Keratinocyte (primary cell): Measurements from ENCODE around the gene MTA1. TPM values are rescaled to one million over a fixed set of nuclear protein-coding genes. Genes with fewer than 3 reads are reported as not detected.

Experiments used
- DNase-seq: peaks from one replicate; pipeline ENCODE4 v3.0.0-alpha.2; 2011; ENCODE audit warnings: low read depth, missing footprints, low spot score
- FAIRE-seq: peaks from 2 replicates; lab custom pipeline; 2011; peaks lifted over from hg19 to GRCh38; lab: Jason Lieb, UNC
- H2AFZ ChIP-seq: 2 replicates; pipeline ENCODE4 v1.6.0; 2012; ENCODE audit warnings: low read length, control low read depth, inconsistent platforms; ENCODE audit not compliant: control insufficient read depth
- H3K27ac ChIP-seq: 2 replicates; pipeline ENCODE4 v1.5.1; 2011; ENCODE audit warnings: low read length; ENCODE audit not compliant: control insufficient read depth, insufficient read depth
- H3K27me3 ChIP-seq: 3 replicates; pipeline ENCODE4 v1.6.0; 2011; ENCODE audit warnings: low read length; ENCODE audit not compliant: control insufficient read depth, insufficient read depth; ENCODE audit errors: extremely low read depth
- H3K36me3 ChIP-seq, 2 experiments: 2 replicates in 1 of 2; 3 replicates in 1 of 2; pipeline ENCODE4 v1.5.1; 2011; ENCODE audit warnings: low read length in 2 of 2, mild to moderate bottlenecking in 1 of 2; ENCODE audit not compliant: control insufficient read depth in 2 of 2, insufficient read depth in 2 of 2; ENCODE audit errors: extremely low read depth in 1 of 2
- H3K4me1 ChIP-seq: 3 replicates; pipeline ENCODE4 v1.5.1; 2011; ENCODE audit warnings: low read length; ENCODE audit not compliant: control insufficient read depth, insufficient read depth; ENCODE audit errors: extremely low read depth
- H3K4me2 ChIP-seq: 3 replicates; pipeline ENCODE4 v1.6.0; 2011; ENCODE audit warnings: low read depth, low read length; ENCODE audit not compliant: control insufficient read depth, insufficient read depth; ENCODE audit errors: extremely low read depth
- H3K4me3 ChIP-seq, 3 experiments: fragments of 200-600 bp in 1 of 3; sonication (generic) in 1 of 3; 2 replicates in 2 of 3; 3 replicates in 1 of 3; pipeline ENCODE4 v1.5.1; 2011 to 2016; ENCODE audit warnings: low read length in 3 of 3, mild to moderate bottlenecking in 3 of 3, control low read depth in 2 of 3, inconsistent platforms in 1 of 3, low read depth in 1 of 3, mixed read lengths in 1 of 3, mixed run types in 1 of 3, moderate library complexity in 1 of 3; ENCODE audit not compliant: control insufficient read depth in 2 of 3, insufficient read depth in 2 of 3; ENCODE audit errors: extremely low read depth in 1 of 3
- H3K79me2 ChIP-seq: 2 replicates; pipeline ENCODE4 v1.6.0; 2012; ENCODE audit warnings: low read length; ENCODE audit not compliant: control insufficient read depth, insufficient read depth
- H3K9ac ChIP-seq: 3 replicates; pipeline ENCODE4 v1.6.0; 2011; ENCODE audit warnings: low read length; ENCODE audit not compliant: control insufficient read depth, insufficient read depth; ENCODE audit errors: extremely low read depth
- H3K9me1 ChIP-seq: 3 replicates; pipeline ENCODE4 v1.6.0; 2011; ENCODE audit warnings: low read length; ENCODE audit not compliant: control insufficient read depth, insufficient read depth; ENCODE audit errors: extremely low read depth
- H3K9me3 ChIP-seq: 2 replicates; pipeline ENCODE4 v1.5.1; 2012; ENCODE audit warnings: low read depth, low read length; ENCODE audit not compliant: control insufficient read depth
- H4K20me1 ChIP-seq: 3 replicates; pipeline ENCODE4 v1.6.0; 2011; ENCODE audit warnings: low read length; ENCODE audit not compliant: control insufficient read depth, insufficient read depth; ENCODE audit errors: extremely low read depth
- EZH2 ChIP-seq: IDR thresholded peaks from one replicate; pipeline ENCODE4 v1.6.1; 2012; ENCODE audit warnings: inconsistent platforms, mild to moderate bottlenecking, low read length, moderate library complexity
- dilution Hi-C: fragments of 300-500 bp; cut with MboI; formaldehyde crosslinking; loops from one replicate; pipeline ENCODE4 v1.7.0; 2020; ENCODE audit warnings: low sequenced_read_pairs; ENCODE audit not compliant: extremely low pct_ligation_motif_present
- polyA plus RNA-seq, 5 experiments: library from polyadenylated mRNA; depleted of rRNA in 3 of 5; stranded (reverse) in 3 of 5; stranded (forward) in 1 of 5; unstranded in 1 of 5; fragments of >200 nt; gene quantifications; 1 replicate in 1 of 5; 2 replicates in 3 of 5; 3 replicates in 1 of 5; pipeline versions ENCODE4 v1.2.1 to v1.2.3, GENCODE V29; 2011 to 2012; ENCODE audit warnings: missing spikeins in 2 of 5, low read depth in 1 of 5, low replicate concordance in 1 of 5
- TF ChIP-seq, protein P1 (sequence below), 3 experiments: IDR thresholded peaks in 1 of 3; conservative IDR thresholded peaks in 1 of 3; optimal IDR thresholded peaks in 1 of 3; 2 replicates in 2 of 3; 3 replicates in 1 of 3; pipeline versions ENCODE3 to v1.5.1; 2011; ENCODE audit warnings: low read length in 3 of 3, mild to moderate bottlenecking in 3 of 3, moderate library complexity in 2 of 3, control low read depth in 1 of 3, inconsistent platforms in 1 of 3; ENCODE audit not compliant: insufficient read depth in 2 of 3; ENCODE audit errors: extremely low read depth in 1 of 3

Gene MTA1
- polyA plus RNA-seq, 1 donor (not counting 4 experiments of a cell fraction or from before 2014, with no cell fraction given): 33.6 TPM

DNA sequence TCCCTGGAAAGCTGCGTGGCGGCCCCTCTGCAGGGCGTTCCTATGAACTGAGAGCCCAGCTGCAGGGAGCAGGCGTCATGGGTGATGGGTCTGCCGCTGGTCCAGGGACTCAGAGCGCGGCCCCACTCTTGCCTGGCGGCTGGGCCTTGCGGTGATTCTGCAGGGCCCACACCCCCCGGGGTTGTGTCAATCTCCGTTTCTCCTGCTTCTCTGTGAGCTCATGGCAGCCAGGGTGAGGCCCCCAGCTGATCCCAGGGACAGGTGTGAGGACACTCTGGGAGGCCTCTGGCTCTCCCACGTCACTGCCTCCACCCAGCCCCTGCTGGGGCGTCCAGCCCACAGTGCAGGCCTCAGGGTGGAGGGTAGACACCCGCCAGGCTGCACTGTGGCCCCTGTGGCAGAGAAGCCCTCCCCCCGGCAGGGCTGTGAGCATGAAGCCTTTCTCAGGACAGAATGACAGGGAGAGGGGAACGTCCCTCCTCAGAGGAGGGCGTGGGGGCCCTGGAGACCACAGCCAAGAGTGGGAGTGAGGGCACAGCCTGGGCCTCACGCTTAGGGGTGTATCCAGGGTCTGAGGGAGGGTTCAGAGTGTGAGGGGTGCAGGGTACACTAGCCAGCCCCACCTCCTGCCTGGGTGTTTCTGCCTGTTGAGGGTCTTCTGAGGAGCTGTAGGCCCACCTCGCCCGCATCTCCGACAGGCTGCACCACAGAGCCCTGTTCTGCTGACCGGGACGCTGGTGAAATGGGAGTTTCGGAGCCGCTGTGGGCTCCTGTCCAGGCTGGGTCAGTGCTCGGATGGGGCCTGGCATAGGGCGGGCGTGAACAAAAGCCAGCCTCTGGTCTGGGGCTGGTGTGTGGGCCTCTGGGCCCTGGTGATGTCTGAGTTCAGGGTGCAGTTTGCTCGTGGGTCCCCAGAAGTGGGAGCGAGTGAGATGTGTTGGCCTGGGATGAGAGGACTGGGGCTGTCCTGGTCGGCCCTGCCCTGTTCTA lies 28.3 kb downstream of the MTA1 start:
- Histone ChIP-seq H3K9me3 (no peaks in the 10 kb centered on the region), H3K4me1 (no peaks in the 10 kb centered on the region), H3K79me2 (peaks cover 15% of the 10 kb centered on the region), H3K27me3 (no peaks in the 10 kb centered on the region), H4K20me1 (peaks cover 2% of the 10 kb centered on the region), H3K9me1 (no peaks in the 10 kb centered on the region), H3K9ac (no peak overlapping the region), H2AFZ (no peak overlapping the region), H3K36me3 (peaks cover 16 to 27% of the 10 kb centered on the region in 2 experiments), H3K4me3 (no peak overlapping the region), H3K27ac (no peak overlapping the region), H3K4me2 (no peak overlapping the region)
- DNase-seq (no peak), FAIRE-seq (no peak)
- no peak for TF ChIP-seq EZH2
- TF ChIP-seq, protein P1, sequence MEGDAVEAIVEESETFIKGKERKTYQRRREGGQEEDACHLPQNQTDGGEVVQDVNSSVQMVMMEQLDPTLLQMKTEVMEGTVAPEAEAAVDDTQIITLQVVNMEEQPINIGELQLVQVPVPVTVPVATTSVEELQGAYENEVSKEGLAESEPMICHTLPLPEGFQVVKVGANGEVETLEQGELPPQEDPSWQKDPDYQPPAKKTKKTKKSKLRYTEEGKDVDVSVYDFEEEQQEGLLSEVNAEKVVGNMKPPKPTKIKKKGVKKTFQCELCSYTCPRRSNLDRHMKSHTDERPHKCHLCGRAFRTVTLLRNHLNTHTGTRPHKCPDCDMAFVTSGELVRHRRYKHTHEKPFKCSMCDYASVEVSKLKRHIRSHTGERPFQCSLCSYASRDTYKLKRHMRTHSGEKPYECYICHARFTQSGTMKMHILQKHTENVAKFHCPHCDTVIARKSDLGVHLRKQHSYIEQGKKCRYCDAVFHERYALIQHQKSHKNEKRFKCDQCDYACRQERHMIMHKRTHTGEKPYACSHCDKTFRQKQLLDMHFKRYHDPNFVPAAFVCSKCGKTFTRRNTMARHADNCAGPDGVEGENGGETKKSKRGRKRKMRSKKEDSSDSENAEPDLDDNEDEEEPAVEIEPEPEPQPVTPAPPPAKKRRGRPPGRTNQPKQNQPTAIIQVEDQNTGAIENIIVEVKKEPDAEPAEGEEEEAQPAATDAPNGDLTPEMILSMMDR (optimal IDR thresholded peaks at IDR 0.05 in 1 of 3, IDR thresholded peaks at IDR 0.05 in 1 of 3, conservative IDR thresholded peaks at IDR 0.05 in 1 of 3; ENCODE audit: extremely low read depth in 1 of 3, insufficient read depth in 2 of 3, low read length in 3 of 3): no peak
- dilution Hi-C loops: no loop called here

DNA sequence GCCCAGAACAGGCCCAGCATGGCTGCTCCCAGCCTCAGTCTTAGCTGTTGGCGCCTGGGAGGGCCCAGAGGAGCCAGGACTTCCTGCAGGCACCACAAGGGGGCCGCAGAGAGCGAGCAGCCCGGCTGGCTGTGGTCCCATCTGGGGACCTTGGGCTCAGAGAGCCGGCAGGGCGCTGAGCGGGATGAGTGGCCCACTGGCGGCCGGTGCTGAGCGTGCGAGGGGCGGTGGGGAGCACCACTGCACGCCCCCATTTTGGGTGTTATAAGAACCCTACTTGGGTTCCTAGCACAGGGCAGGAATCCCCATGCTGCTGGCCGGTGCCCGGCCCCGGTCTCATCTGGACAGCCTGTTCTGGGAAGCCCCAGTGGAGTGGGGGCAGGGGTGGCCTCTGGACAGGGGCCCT lies 29.1 kb downstream of the MTA1 start:
- H3K4me1 ChIP-seq: no peaks in the 10 kb centered on the region
- FAIRE-seq: no peak
- no peaks in the 10 kb centered on the region for H3K9me1 ChIP-seq
- peaks cover 16 to 33% of the 10 kb centered on the region in 2 experiments for H3K36me3 ChIP-seq
- dilution Hi-C loops: no loop called here
- no peak overlapping the region for H2AFZ ChIP-seq
- H3K27ac ChIP-seq: no peak overlapping the region
- no peaks in the 10 kb centered on the region for H3K9me3 ChIP-seq
- no peak for TF ChIP-seq EZH2
- TF ChIP-seq, protein P1 (optimal IDR thresholded peaks at IDR 0.05 in 1 of 3, IDR thresholded peaks at IDR 0.05 in 1 of 3, conservative IDR thresholded peaks at IDR 0.05 in 1 of 3; ENCODE audit: extremely low read depth in 1 of 3, insufficient read depth in 2 of 3, low read length in 3 of 3): peak; percentile 67 to 83 (median 67)
- H3K4me3 ChIP-seq: no peak overlapping the region
- no peak overlapping the region for H3K9ac ChIP-seq
- peaks cover 2% of the 10 kb centered on the region for H4K20me1 ChIP-seq
- H3K4me2 ChIP-seq: no peak overlapping the region
- no peak for DNase-seq
- no peaks in the 10 kb centered on the region for H3K27me3 ChIP-seq
- H3K79me2 ChIP-seq: peaks cover 15% of the 10 kb centered on the region
